Measurements from ENCODE around the gene GPR35.

- TF ChIP-seq POLR2AphosphoS5 (IDR thresholded peaks at IDR 0.05; ENCODE audit: low read depth, low read length) = no peak
- TF ChIP-seq POLR2A (IDR thresholded peaks at IDR 0.05; ENCODE audit: low read depth, low read length) = no peak
- no peak for TF ChIP-seq TAF1 (IDR thresholded peaks at IDR 0.05; ENCODE audit: low read depth, low read length)
- no peak for TF ChIP-seq PAX5 (IDR thresholded peaks at IDR 0.05; ENCODE audit: insufficient read depth, low read length, severe bottlenecking)
- no peak for TF ChIP-seq SPI1 (IDR thresholded peaks at IDR 0.05; ENCODE audit: low read depth, low read length)
Measured at GRCh38 chr2:240672701-240673190, 47.5 kb downstream of the GPR35 start.
